Measurements from ENCODE around the gene WDR91.

GRCh38 chr7:135245226-135246190 lies 34.2 kb upstream of the WDR91 start:
- no peak for TF ChIP-seq ZFX (IDR thresholded peaks at IDR 0.05)
- TF ChIP-seq, protein P1, sequence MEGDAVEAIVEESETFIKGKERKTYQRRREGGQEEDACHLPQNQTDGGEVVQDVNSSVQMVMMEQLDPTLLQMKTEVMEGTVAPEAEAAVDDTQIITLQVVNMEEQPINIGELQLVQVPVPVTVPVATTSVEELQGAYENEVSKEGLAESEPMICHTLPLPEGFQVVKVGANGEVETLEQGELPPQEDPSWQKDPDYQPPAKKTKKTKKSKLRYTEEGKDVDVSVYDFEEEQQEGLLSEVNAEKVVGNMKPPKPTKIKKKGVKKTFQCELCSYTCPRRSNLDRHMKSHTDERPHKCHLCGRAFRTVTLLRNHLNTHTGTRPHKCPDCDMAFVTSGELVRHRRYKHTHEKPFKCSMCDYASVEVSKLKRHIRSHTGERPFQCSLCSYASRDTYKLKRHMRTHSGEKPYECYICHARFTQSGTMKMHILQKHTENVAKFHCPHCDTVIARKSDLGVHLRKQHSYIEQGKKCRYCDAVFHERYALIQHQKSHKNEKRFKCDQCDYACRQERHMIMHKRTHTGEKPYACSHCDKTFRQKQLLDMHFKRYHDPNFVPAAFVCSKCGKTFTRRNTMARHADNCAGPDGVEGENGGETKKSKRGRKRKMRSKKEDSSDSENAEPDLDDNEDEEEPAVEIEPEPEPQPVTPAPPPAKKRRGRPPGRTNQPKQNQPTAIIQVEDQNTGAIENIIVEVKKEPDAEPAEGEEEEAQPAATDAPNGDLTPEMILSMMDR (conservative IDR thresholded peaks at IDR 0.05): no peak

Measured in C4-2B (cell line).